22Rv1 (cell line): Measurements from ENCODE around the gene NAT9.

Experiments used
- CTCF ChIP-seq: fragments of 450-650 bp; IDR thresholded peaks from 2 replicates; pipeline ENCODE4 v1.5.1; 2017; ENCODE audit warnings: mild to moderate bottlenecking
- ZFX ChIP-seq: fragments of 450-650 bp; IDR thresholded peaks from 2 replicates; pipeline ENCODE4 v1.6.1; 2017; ENCODE audit warnings: antibody characterized with exemption, borderline replicate concordance

DNA sequence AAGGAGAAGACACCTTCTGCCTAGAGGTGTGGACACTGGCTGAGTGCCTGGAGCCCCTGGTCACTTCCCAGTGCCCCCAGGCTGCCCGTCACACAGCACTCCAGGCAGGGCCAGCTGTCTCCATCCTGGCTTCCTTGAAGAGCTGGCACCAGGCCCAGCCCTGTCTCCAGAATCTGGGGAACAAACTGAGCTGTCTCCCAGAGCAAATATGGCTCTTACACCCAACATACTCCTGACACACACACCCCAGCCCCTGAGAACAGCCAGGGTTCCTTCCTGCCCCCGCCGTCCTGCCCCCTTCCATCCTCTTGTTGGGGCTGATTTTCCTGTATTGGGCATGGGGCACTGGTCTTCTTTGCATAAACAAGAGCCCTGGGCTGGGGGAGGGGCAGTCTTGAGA, 18.6 kb downstream of the NAT9 start:
- TF ChIP-seq CTCF: no peak
- no peak for TF ChIP-seq ZFX
